GM12864 (cell line): Measurements from ENCODE around the gene ERP44.

Source experiments
- DNase-seq: peaks from one replicate; pipeline ENCODE4 v3.0.0-alpha.2; 2011; ENCODE audit warnings: low read depth
- H3K4me3 ChIP-seq: 2 replicates; pipeline ENCODE4 v1.5.1; 2011; ENCODE audit warnings: mild to moderate bottlenecking, low read depth, low read length, control low read depth
- TF ChIP-seq, protein P1 (sequence below): IDR thresholded peaks from 2 replicates; pipeline ENCODE4 v1.5.1; 2011; ENCODE audit warnings: low read depth, mild to moderate bottlenecking, moderate library complexity, low read length, control low read depth, inconsistent platforms; ENCODE audit errors: missing control alignments

The ERP44 gene

DNA sequence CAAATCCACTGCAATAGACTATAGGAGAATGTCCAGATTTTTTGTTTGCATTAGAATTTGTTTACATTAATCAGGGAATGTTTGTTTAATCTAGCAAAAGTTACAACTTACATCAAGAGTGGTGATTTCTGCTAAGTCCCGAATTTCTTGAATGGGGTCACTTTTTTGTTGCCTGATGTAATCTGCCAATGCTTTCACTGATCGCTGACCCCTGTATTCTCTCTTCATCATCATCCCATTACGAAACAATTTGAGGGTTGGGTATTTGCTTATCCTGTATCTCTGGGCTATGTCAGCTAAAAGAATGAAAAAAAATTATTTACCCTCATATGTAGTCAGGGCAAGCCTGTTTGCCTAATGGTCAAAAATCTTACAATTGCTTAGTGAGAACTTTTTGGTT, 76.9 kb downstream of the ERP44 start:
- TF ChIP-seq, protein P1, sequence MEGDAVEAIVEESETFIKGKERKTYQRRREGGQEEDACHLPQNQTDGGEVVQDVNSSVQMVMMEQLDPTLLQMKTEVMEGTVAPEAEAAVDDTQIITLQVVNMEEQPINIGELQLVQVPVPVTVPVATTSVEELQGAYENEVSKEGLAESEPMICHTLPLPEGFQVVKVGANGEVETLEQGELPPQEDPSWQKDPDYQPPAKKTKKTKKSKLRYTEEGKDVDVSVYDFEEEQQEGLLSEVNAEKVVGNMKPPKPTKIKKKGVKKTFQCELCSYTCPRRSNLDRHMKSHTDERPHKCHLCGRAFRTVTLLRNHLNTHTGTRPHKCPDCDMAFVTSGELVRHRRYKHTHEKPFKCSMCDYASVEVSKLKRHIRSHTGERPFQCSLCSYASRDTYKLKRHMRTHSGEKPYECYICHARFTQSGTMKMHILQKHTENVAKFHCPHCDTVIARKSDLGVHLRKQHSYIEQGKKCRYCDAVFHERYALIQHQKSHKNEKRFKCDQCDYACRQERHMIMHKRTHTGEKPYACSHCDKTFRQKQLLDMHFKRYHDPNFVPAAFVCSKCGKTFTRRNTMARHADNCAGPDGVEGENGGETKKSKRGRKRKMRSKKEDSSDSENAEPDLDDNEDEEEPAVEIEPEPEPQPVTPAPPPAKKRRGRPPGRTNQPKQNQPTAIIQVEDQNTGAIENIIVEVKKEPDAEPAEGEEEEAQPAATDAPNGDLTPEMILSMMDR, result no peak
- H3K4me3 ChIP-seq, result no peak overlapping the region
- DNase-seq, result no peak

DNA sequence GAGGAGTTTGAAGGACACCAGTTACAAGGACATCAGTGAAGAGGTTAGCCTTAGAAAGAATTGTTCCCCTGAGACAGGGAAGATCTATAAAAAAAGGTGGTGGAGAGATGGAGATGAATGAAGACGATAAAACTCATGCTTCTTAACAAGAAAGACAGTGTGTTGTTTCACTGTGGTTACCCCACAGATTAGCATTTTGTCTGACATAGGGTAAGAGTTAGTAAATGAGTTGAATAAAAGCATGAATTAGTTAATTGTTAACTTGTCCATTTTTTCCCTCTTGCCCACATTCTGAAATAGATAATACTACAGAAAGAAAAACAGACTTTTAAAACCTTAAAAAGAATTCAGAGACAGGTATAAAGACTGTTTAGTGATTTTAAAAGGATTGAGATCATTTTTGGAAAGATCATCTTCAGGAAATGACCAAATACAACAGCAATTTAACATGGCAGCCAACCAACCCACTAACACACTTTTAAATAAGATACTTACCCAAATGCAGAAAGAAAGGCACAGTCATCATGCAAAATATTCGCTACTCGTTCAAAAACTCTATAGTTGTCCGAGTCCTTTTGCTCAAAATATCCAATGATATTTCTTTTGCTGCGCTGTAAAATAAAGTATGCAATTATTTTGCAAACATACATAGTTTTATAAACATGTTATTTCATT, 78.5 kb downstream of the ERP44 start:
- H3K4me3 ChIP-seq, result no peak overlapping the region
- DNase-seq, result no peak
- TF ChIP-seq, protein P1, result no peak

DNA sequence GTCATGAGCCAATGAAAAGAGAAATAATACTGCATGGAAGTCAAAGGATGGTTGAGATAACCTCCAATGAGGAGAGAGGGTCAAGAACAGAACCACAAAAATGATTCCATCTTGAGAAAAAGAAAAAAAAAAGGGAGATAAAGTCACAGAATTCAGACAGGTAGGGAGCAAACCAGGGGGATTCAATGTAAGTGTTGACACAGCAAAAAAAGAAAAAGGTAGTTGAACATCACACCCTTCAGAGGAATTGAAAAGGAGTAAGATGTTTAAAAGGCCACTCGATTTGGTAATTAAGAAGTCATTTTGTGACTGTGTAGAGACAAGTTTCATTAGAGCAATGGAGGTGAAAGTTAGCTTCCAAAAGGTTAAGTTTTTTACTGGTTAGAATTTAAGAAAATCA, 79.3 kb downstream of the ERP44 start:
- TF ChIP-seq, protein P1, result no peak
- no peak overlapping the region for H3K4me3 ChIP-seq
- DNase-seq, result no peak

DNA sequence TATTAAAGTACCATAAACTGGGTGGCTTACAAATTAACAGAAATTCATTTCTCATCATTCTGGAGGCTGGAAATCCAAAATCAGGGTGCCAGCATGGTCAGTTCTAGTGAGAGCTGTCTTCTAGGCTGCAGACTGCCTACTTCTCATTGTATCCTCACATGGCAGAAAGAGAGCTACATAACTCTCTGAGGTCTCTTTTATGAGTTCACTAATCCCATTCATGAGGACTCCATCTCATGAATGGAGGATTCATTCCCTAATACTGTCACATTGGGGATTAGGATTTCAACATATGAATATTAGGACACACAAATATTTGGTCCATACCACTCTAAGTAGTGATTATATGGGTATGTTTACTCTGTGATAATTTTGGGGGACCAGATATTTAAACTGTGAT, 84.0 kb downstream of the ERP44 start:
- DNase-seq, result no peak
- no peak overlapping the region for H3K4me3 ChIP-seq
- TF ChIP-seq, protein P1, result no peak

DNA sequence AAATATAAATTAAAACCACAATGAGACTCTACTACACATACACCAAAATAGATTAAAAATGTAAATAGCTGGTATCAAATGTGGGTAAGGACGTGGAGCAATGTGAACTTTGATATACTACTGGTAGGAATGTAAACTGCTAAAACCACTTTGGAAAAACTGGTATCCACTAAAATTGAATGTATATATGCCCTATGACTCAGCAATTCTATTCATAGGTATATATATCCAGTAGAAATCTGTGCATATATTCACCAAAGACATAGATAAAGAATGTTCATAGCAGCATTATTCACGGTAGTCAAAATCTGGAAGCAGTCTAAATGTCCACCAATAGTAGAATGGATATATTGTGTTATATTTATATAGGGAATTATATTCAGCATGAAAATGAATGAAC, 85.2 kb downstream of the ERP44 start:
- TF ChIP-seq, protein P1, result no peak

DNA sequence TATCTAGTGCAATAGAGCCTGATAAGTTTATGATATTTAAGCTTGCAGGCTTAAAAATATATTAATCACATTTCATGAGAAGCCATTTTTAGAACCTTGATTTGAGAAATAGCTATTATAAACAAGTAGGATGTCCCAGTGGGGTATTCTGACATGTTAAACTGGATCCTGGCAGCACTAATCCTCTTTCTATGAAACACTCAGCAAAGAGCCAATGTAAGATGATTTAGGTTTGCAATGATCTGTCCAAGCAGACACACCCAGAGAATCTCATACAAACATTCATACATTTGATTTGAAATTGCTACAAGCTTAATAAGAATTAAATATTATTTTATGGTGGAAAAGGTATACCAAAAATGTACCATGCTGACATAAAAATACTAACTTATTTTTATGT, 86.5 kb downstream of the ERP44 start:
- TF ChIP-seq, protein P1, result no peak
- H3K4me3 ChIP-seq, result no peak overlapping the region
- DNase-seq, result no peak

More for the DNA sequence above, 85.2 kb downstream of the ERP44 start:
- no peak for DNase-seq
- no peak overlapping the region for H3K4me3 ChIP-seq

DNA sequence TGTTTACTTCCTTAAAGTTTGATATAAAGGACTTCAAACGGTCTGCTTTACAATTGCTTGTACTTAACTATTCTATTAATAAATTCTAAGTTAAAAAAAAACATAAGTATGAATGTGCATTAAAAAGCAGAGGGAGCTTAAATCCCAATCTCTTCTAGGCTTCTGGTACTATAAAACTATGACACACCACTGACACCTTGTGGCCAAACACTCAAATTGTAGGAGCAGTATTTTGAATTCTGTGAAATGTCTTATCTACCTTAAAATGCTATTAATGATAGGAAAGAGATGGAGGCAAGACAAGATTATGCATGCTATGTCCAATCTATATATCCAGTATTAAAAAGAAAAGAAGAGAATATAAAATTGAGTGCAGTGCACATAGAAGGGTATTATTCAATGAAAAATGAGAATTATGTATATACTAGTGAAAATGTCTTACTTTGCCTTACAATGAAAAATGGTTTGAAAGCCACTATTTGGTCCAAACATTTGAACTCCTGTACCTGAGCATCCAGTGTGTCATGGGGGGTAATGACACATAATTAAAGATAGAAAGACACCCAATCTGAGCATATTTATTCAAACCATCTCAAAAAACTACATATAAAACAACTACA, 87.6 kb downstream of the ERP44 start:
- DNase-seq, result peak; percentile 46
- no peak overlapping the region for H3K4me3 ChIP-seq

More for the DNA sequence above, 87.6 kb downstream of the ERP44 start:
- TF ChIP-seq, protein P1, result peak; percentile 56
